Karpas-422 (cell line): Measurements from ENCODE around the gene PARK7. TPM values are rescaled to one million over a fixed set of nuclear protein-coding genes. Genes with fewer than 3 reads are reported as not detected.

Source experiments
- DNase-seq: peaks from one replicate; pipeline ENCODE4 v3.0.0-alpha.2; 2015
- H2AFZ ChIP-seq: fragments of 200-600 bp; sonication (generic); 2 replicates; pipeline ENCODE4 v1.6.1; 2014; ENCODE audit warnings: antibody characterized with exemption, low read length, mixed read lengths
- H3K27ac ChIP-seq: fragments of 200-600 bp; sonication (generic); 2 replicates; pipeline ENCODE4 v1.5.1; 2014; ENCODE audit warnings: mild to moderate bottlenecking, low read length, moderate library complexity
- H3K27me3 ChIP-seq: fragments of 200-600 bp; sonication (generic); 2 replicates; pipeline ENCODE4 v1.6.1; 2014; ENCODE audit warnings: low read length, mixed read lengths
- H3K36me3 ChIP-seq: fragments of 200-600 bp; sonication (generic); 2 replicates; pipeline ENCODE4 v1.6.1; 2014; ENCODE audit warnings: low read length, mixed read lengths; ENCODE audit not compliant: insufficient read depth
- H3K4me1 ChIP-seq: fragments of 200-600 bp; sonication (generic); 2 replicates; pipeline ENCODE4 v1.6.1; 2014; ENCODE audit warnings: mild to moderate bottlenecking, low read length, mixed read lengths
- H3K4me2 ChIP-seq: fragments of 200-600 bp; sonication (generic); 2 replicates; pipeline ENCODE4 v1.6.1; 2014; ENCODE audit warnings: low read length, low read depth, mild to moderate bottlenecking; ENCODE audit not compliant: poor library complexity, severe bottlenecking
- H3K4me3 ChIP-seq: fragments of 200-600 bp; sonication (generic); 2 replicates; pipeline ENCODE4 v1.5.1; 2014; ENCODE audit warnings: mild to moderate bottlenecking, antibody characterized with exemption, low read length, mixed read lengths
- H3K79me2 ChIP-seq: fragments of 200-600 bp; sonication (generic); 2 replicates; pipeline ENCODE4 v1.6.1; 2014; ENCODE audit warnings: mild to moderate bottlenecking, low read length, mixed read lengths
- H3K9ac ChIP-seq: fragments of 200-600 bp; sonication (generic); 2 replicates; pipeline ENCODE4 v1.6.0; 2014; ENCODE audit warnings: low read length
- H3K9me2 ChIP-seq: fragments of 200-600 bp; sonication (generic), shearing (Covaris generic); replicated peaks from 2 replicates; pipeline ENCODE4 v1.6.0; 2014; ENCODE audit warnings: mild to moderate bottlenecking, low read length, moderate library complexity; ENCODE audit not compliant: insufficient read depth
- H3K9me3 ChIP-seq: fragments of 300-700, 200-600 bp; sonication (generic); 2 replicates; pipeline ENCODE4 v1.6.1; 2014; ENCODE audit warnings: low read length, mixed read lengths
- H4K20me1 ChIP-seq: fragments of 200-600 bp; sonication (generic); 2 replicates; pipeline ENCODE4 v1.6.1; 2014; ENCODE audit warnings: mild to moderate bottlenecking, antibody characterized with exemption, low read length, low read depth; ENCODE audit not compliant: insufficient read depth
- total RNA-seq: library from RNA; depleted of rRNA; stranded (reverse); fragments of >200 nt; shearing (Covaris generic); gene quantifications from 2 replicates; pipeline ENCODE4 v1.2.3, GENCODE V29; 2014; ENCODE audit warnings: low replicate concordance

Gene PARK7
- total RNA-seq, 1 experiment from 2014 or later: 146 TPM

- Histone ChIP-seq H3K9me3 (no peaks in the 10 kb centered on the region), H3K36me3 (no peaks in the 10 kb centered on the region), H3K9me2 (no peaks in the 10 kb centered on the region), H3K4me2 (no peak overlapping the region), H4K20me1 (no peaks in the 10 kb centered on the region), H3K27me3 (no peaks in the 10 kb centered on the region), H3K27ac (no peak overlapping the region), H2AFZ (no peak overlapping the region), H3K4me3 (no peak overlapping the region), H3K9ac (no peak overlapping the region), H3K79me2 (no peaks in the 10 kb centered on the region), H3K4me1 (no peaks in the 10 kb centered on the region)
- no peak for DNase-seq
Measured at GRCh38 chr1:8016210-8016894, 54.8 kb downstream of the PARK7 start.

DNA sequence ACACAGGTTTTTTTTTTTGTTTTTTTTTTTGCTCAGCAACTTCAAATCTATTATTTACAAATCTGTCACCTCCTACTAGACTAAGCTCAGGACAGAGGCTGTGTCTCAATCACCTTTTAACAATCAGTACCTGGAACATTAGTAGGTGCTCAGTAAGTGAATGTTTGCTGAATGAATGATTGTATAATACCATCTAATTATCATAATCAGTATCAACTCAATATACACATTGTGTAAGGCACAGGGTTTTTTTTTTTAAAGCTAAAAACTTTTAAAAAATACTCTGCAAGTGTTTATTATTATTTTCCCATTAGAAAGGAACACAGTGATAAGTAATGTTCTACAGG is 55.4 kb downstream of the PARK7 start:
- H3K27me3 ChIP-seq: no peaks in the 10 kb centered on the region
- H4K20me1 ChIP-seq: no peaks in the 10 kb centered on the region
- H3K9ac ChIP-seq: no peak overlapping the region
- H2AFZ ChIP-seq: no peak overlapping the region
- no peak overlapping the region for H3K4me2 ChIP-seq
- no peaks in the 10 kb centered on the region for H3K9me3 ChIP-seq
- no peaks in the 10 kb centered on the region for H3K9me2 ChIP-seq
- no peaks in the 10 kb centered on the region for H3K4me1 ChIP-seq
- H3K4me3 ChIP-seq: no peak overlapping the region
- H3K27ac ChIP-seq: no peak overlapping the region
- H3K79me2 ChIP-seq: no peaks in the 10 kb centered on the region
- no peak for DNase-seq
- no peaks in the 10 kb centered on the region for H3K36me3 ChIP-seq

- Histone ChIP-seq H4K20me1 (no peaks in the 10 kb centered on the region), H2AFZ (no peak overlapping the region), H3K27me3 (no peaks in the 10 kb centered on the region), H3K27ac (no peak overlapping the region), H3K4me3 (no peak overlapping the region), H3K79me2 (no peaks in the 10 kb centered on the region), H3K4me1 (no peaks in the 10 kb centered on the region), H3K9ac (no peak overlapping the region), H3K9me3 (no peaks in the 10 kb centered on the region), H3K4me2 (no peak overlapping the region), H3K9me2 (no peaks in the 10 kb centered on the region), H3K36me3 (no peaks in the 10 kb centered on the region)
- DNase-seq: no peak
Measured at GRCh38 chr1:8017495-8018197, 56.1 kb downstream of the PARK7 start.

- Histone ChIP-seq H3K9me2 (no peaks in the 10 kb centered on the region), H2AFZ (no peak overlapping the region), H4K20me1 (no peaks in the 10 kb centered on the region), H3K9me3 (no peaks in the 10 kb centered on the region), H3K4me3 (no peak overlapping the region), H3K27ac (no peak overlapping the region), H3K4me1 (no peaks in the 10 kb centered on the region), H3K79me2 (no peaks in the 10 kb centered on the region), H3K4me2 (no peak overlapping the region), H3K9ac (no peak overlapping the region), H3K27me3 (no peaks in the 10 kb centered on the region), H3K36me3 (no peaks in the 10 kb centered on the region)
- no peak for DNase-seq
Measured at GRCh38 chr1:8018492-8019228, 57.1 kb downstream of the PARK7 start.

- no peak overlapping the region for H3K4me3 ChIP-seq
- no peaks in the 10 kb centered on the region for H3K27me3 ChIP-seq
- no peaks in the 10 kb centered on the region for H3K4me1 ChIP-seq
- H3K27ac ChIP-seq: no peak overlapping the region
- no peak overlapping the region for H2AFZ ChIP-seq
- H3K9ac ChIP-seq: no peak overlapping the region
- H3K9me2 ChIP-seq: no peaks in the 10 kb centered on the region
- H3K4me2 ChIP-seq: no peak overlapping the region
- DNase-seq: no peak
- no peaks in the 10 kb centered on the region for H3K9me3 ChIP-seq
- no peaks in the 10 kb centered on the region for H3K79me2 ChIP-seq
- H3K36me3 ChIP-seq: no peaks in the 10 kb centered on the region
- H4K20me1 ChIP-seq: no peaks in the 10 kb centered on the region
Measured at GRCh38 chr1:8019229-8019620, 57.7 kb downstream of the PARK7 start.

- DNase-seq: no peak
- Histone ChIP-seq H3K4me2 (no peak overlapping the region), H3K4me3 (no peak overlapping the region), H3K9me3 (no peaks in the 10 kb centered on the region), H3K27ac (no peak overlapping the region), H3K9me2 (no peaks in the 10 kb centered on the region), H3K36me3 (no peaks in the 10 kb centered on the region), H4K20me1 (no peaks in the 10 kb centered on the region), H3K9ac (no peak overlapping the region), H3K27me3 (no peaks in the 10 kb centered on the region), H3K4me1 (no peaks in the 10 kb centered on the region), H2AFZ (no peak overlapping the region), H3K79me2 (no peaks in the 10 kb centered on the region)
Measured at GRCh38 chr1:8020032-8020431, 58.5 kb downstream of the PARK7 start.

GRCh38 chr1:8021676-8022266 is 60.3 kb downstream of the PARK7 start:
- no peak overlapping the region for H3K9ac ChIP-seq
- no peaks in the 10 kb centered on the region for H4K20me1 ChIP-seq
- H3K79me2 ChIP-seq: no peaks in the 10 kb centered on the region

More at GRCh38 chr1:8021676-8022266, 60.3 kb downstream of the PARK7 start:
- H3K4me3 ChIP-seq: no peak overlapping the region
- DNase-seq: no peak
- H3K27ac ChIP-seq: no peak overlapping the region
- no peak overlapping the region for H3K4me2 ChIP-seq
- H3K27me3 ChIP-seq: no peaks in the 10 kb centered on the region
- no peaks in the 10 kb centered on the region for H3K9me2 ChIP-seq
- no peaks in the 10 kb centered on the region for H3K36me3 ChIP-seq
- H2AFZ ChIP-seq: no peak overlapping the region
- H3K9me3 ChIP-seq: no peaks in the 10 kb centered on the region
- H3K4me1 ChIP-seq: no peaks in the 10 kb centered on the region
